GM18951 (cell line): ENCODE data around the gene SAFB2.

ENCODE experiments used
- POLR2A ChIP-seq: IDR thresholded peaks from 4 replicates; pipeline ENCODE4 v1.6.1; 2011; ENCODE audit warnings: mild to moderate bottlenecking; ENCODE audit not compliant: insufficient read length, insufficient read depth; ENCODE audit errors: extremely low read depth
- in situ Hi-C: fragments of 300-500 bp; cut with MboI; formaldehyde crosslinking; loops from one replicate; pipeline ENCODE4 v1.12.0; 2022; ENCODE audit warnings: low sequenced_read_pairs, mixed read lengths, inconsistent platforms; ENCODE audit not compliant: unreplicated experiment

The SAFB2 gene

DNA sequence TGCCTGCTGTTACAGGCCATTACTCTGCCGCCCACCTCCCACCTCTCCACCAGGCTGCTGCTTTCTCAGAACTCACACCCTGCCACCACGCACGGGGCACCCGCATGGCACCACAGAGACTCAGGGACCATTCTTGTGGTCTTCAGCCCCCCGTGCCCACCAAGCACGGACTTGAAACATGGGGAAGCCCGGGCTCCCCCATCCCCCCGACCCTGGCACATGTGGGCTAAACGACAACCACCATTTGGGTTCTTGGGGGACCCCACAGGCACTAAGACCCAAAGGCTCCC lies 31.8 kb downstream of the SAFB2 start:
- in situ Hi-C loops = no loop called here
- TF ChIP-seq POLR2A = no peak

GRCh38 chr19:5590151-5590864 lies 32.3 kb downstream of the SAFB2 start:
- TF ChIP-seq POLR2A = no peak
- in situ Hi-C loops = no loop called here

DNA sequence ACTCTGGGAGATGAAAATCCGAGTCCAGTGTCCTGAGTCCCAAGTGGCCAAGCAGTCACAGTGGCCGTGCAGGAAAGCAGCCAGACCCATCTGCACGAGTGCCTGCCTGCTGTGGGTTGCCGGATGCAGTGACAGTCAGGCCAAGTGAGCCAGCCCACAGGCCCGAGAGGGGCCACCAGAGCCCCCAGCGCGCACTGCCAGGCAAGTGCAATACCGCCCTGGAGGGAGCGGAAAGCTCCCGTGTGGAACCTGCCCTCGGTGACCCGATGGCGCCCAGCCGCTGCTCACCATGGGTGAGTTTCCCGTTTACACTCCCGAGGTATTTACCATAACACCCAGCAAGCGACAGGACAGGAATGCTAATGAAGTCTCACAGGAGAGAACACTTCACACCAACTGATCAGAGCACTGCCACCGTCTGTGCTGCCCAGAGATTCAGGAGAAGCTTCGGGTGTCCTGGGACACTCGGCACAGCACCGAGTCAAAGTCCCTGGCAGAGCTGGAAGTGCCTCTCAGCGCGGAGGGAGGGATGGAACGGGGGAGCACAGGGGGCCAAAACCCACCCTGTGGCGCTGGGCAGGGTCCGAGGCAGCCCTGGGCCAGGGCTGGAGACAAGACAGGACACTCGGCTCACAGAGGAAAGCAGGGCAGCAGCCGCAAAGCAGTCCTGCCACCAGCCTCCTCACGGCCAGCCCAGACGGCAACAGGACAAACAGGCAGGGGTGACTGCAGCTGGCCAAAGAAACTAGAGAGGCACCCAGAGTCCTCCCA lies 33.5 kb downstream of the SAFB2 start:
- no peak for TF ChIP-seq POLR2A
- in situ Hi-C loops = no loop called here

DNA sequence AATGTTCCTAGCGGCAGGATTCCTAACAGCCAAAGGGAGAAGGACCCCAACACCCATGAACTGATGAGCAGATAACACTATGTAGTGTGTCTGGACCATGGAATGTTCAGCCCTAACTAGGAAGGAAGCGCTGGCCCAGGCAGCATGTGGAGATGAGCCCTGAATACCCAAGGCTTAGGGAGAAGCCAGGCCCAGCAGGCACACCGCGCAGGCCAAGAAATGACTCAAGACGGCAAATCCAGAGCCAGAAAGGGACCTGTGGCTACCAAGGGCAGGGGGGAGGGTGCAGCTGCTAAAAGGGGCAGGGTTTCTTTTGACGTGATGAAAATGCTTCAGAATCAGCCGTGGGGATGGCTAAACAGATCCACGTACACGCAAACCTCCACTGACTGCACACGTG lies 34.1 kb downstream of the SAFB2 start:
- no peak for TF ChIP-seq POLR2A
- in situ Hi-C loops = no loop called here

- TF ChIP-seq POLR2A = no peak
- in situ Hi-C loops = no loop called here
Measured at GRCh38 chr19:5587661-5588060, 34.9 kb downstream of the SAFB2 start.

DNA sequence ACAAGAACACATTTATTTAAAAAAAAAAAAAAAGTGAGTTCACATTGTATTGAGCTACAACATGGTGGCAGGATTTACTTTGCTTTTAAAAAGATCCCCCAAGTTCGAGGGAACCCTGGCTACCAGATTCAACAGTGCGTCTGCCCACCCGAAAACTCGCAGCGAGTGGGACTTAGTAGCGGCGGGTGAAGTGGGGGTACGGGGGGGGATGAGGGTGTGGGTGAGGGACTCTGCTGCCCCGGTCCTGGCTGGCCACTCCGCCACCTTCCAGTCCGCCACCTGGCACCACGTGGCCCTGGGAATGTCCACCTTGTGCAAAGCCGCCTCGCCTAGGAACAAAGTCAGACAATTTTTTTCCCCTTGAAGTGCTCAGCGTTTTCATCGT lies 35.5 kb downstream of the SAFB2 start:
- TF ChIP-seq POLR2A = no peak
- in situ Hi-C loops = no loop called here

GRCh38 chr19:5586300-5587070 lies 36.1 kb downstream of the SAFB2 start:
- in situ Hi-C loops = no loop called here
- TF ChIP-seq POLR2A = no peak

DNA sequence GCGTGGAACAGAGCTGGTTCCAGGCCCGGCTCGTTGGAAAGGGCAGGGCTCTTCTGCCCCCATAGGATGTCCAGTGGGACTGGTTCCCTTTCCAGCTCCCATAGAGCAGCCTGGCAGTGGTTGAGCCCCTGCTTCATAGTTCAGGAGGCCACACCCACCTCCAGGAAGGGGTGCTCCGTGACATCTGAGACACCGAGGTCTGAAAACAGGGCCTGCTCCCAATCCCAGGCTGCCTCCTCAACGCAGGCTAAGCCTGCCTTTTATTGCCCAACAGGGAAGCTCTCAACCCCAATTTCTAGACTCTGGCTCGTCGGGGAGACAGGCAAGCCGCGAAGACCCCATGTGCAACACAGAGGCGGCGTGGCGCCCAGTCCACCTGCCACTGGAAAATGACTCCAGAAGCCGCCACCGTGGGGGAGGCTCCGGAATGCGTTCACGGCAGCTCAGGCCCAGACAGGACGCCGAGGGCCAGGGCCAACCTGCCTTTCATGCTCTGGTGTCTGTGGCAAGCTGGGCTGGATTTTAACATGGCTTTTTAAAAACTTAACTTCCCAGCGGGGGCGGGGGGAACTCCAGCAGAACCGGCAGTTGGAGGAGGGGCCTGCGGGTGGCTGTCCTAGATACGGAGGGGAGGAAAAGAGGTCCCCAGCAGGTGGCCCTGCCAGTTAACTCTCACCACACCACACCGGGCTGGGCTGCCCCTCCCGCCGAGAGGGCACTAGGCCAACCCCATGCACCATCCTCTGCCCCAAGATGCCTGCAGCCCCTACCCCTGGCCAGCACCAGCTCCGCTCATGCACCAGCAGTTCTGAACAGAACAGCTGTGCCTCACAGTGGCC lies 36.9 kb downstream of the SAFB2 start:
- no peak for TF ChIP-seq POLR2A
- in situ Hi-C loops = no loop called here

DNA sequence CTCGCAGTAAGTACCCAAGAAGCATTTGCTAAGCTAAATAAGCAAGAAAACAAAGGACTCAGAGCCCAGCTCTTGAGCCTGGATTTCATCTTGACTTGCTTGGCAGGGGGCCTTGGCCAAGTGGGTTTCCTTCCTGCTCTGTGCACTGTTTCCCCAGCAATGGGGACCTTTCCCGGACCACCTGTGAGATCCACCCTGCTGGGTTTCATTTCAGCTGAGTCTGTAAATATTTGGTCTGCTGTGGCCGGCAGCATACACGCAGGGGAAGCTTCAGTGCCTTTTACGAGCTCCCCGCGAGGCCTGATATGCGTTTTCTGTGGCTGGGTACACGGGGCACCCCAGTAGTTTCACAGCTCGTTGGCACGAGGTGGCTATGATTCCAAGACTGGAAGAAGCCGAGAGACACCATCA lies 42.4 kb downstream of the SAFB2 start:
- in situ Hi-C loops = no loop called here
- TF ChIP-seq POLR2A = no peak

DNA sequence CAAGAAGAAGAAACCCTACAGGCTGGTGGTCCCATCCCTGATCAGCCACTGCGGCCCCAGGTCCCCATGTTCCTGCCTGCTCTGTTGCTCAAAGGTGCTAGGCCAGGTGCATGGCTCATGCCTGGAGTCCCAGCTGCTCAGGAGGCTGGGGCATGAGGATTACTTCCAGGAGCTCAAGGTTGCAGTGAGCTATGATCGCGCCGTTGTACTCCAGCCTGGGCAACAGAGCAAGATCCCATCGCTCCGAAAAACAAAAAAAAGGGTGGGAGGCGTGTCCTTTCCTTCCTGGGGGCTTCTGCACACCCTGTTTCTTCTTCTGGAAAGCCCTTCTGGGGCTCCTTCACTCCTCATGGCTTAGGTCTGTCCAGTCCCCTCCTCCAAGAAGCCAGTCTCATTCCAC lies 42.9 kb downstream of the SAFB2 start:
- TF ChIP-seq POLR2A = no peak
- in situ Hi-C loops = no loop called here

DNA sequence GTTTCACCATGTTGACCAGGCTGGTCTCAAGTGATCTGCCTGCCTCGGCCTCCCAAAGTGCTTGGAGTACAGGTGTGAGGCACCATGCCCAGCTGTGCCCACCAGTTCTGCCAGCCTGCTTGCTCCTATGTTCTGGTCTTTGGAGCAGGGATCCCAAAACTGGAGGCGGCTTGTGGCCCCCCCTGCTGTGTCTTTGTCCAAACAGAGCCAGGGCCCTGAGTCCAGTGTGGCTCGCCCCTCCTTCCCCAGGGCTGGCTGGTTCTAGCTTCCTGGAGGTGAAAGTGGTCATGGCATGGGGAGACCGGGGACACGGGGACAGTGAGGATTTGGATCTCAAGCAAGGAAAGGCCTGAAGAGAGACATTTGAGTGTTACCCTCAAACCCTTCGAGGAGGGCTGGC lies 43.3 kb downstream of the SAFB2 start:
- in situ Hi-C loops = no loop called here
- TF ChIP-seq POLR2A = no peak

GRCh38 chr19:5578097-5578846 lies 44.3 kb downstream of the SAFB2 start:
- in situ Hi-C loops = no loop called here
- no peak for TF ChIP-seq POLR2A
